GM18505 (cell line): ENCODE results near the gene PPP1R9A.

Experiments used
- ATAC-seq: cut with Tn5 transposase; IDR thresholded peaks from one replicate; pipeline ENCODE4 v1.9.1; 2021; ENCODE audit not compliant: unreplicated experiment
- POLR2A ChIP-seq: IDR thresholded peaks from 4 replicates; pipeline ENCODE4 v1.6.1; 2011; ENCODE audit warnings: borderline replicate concordance; ENCODE audit not compliant: insufficient read depth, insufficient read length; ENCODE audit errors: extremely low read depth

Gene PPP1R9A

GRCh38 chr7:95229301-95229700, 321.9 kb downstream of the PPP1R9A start:
- no peak for ATAC-seq
- no peak for TF ChIP-seq POLR2A

DNA sequence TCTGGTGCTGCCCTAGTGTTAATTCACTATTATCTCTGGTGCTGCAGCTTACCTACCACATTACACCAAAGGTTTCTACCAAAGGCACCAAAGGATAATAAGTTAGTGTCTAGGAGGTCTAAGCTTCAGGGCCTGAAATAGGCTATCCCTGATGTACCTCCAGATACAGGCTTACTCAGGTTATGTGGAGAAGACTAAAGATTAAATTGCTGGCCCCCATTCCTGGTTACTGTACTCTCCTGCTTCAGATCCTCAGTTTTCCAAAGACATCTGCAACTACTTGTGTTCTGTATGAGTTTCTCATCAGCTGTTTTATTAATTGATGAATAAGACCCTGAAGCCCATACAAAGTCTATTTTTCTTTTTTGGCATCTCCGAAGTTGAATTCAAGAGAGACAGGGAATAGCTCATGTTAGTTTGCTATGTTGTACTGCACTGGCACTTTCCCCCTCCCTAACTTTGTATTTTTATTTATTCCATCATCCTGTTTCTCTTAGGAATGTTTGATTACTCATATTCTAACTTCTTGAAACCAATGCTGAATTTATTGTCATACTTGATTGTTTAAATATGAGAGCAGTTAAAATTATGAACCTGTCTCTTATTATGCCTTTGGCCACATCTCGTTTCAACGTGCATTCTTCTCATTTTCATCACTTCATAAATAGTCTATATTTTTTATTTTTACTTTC, 331.0 kb downstream of the PPP1R9A start:
- no peak for ATAC-seq
- no peak for TF ChIP-seq POLR2A

- no peak for ATAC-seq
- no peak for TF ChIP-seq POLR2A
Measured at GRCh38 chr7:95240921-95241320, 333.5 kb downstream of the PPP1R9A start.

GRCh38 chr7:95242266-95242665, 334.9 kb downstream of the PPP1R9A start:
- ATAC-seq: no peak
- no peak for TF ChIP-seq POLR2A

- TF ChIP-seq POLR2A: no peak
- ATAC-seq: no peak
Measured at GRCh38 chr7:95244616-95245015, 337.2 kb downstream of the PPP1R9A start.

DNA sequence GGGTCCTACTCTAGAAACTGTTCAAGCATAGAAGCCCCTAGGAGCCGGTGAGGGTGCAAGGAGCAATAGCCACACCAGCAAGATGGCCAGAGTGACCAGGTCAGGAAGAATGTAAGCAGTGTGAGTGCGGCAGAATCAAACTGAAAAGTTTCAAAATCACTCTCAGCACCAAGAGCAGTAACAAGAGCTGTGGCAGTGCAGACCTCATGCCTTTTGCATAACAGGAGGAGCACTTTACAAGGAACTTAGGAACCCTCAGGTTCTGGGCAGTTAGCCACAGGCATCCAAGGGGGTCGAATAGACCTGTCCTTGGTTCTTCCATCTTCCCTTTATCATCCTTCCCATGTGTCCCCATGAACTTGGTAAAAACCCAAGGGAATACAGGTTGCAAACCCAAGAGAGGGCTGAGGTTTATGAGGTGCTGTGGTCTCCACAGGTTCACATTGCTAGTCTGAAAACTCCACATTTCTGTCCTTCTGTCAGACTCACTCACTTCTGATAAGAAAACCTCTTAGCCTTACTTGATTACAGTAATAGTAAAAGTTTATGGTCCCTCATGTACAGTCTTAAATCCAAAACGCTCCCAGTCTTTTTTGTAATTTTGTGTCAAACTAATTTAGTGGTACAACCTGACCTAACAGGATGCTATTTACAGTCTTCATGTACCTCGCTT, 338.6 kb downstream of the PPP1R9A start:
- ATAC-seq: no peak
- no peak for TF ChIP-seq POLR2A

DNA sequence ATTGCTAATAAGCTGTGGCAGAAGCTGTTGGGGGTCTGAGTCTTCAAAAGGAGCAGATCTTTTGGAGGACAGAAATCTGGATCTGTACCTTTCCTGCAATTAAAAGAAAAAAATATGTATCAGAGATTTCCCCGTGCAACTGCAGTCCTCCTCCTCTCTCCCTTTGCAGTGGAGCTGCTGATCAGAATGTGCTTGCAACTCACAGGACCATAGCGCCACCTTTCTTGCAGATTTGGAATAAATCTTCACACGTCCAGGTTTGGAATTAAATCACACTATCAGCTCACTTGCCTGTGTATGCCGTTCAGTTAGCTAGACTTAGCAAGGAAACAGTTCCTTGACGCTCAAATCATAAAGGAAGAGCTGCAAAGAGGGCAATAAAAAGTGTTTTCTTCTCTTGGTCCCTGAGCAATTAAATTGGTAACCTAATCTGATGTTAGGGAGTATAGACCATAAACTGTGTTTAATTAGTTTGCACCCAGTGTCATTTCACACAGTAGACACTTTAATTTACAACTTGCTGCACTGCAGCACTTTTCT, 339.5 kb downstream of the PPP1R9A start:
- ATAC-seq: peak; percentile 69
- no peak for TF ChIP-seq POLR2A

DNA sequence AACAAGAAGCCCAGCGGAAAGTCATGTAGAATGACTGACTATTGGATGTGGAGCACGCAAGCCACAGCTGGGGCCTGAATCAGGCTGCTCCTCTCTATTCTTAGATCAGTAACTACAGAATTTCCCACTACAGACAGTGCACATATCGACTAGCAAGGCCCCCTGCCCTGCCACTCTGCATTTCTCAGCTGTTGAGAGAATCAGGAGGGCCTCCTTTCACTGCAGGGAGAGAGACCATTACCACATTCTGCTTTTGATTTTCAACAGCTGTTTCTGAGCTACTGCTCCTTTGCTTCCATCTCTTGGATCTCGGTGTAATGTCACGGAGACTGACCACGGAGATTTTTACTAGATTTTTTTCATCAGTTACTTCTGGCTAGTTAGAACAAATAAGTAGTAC, 343.2 kb downstream of the PPP1R9A start:
- ATAC-seq: no peak
- TF ChIP-seq POLR2A: no peak

GRCh38 chr7:95251966-95252365, 344.6 kb downstream of the PPP1R9A start:
- TF ChIP-seq POLR2A: no peak
- ATAC-seq: no peak

DNA sequence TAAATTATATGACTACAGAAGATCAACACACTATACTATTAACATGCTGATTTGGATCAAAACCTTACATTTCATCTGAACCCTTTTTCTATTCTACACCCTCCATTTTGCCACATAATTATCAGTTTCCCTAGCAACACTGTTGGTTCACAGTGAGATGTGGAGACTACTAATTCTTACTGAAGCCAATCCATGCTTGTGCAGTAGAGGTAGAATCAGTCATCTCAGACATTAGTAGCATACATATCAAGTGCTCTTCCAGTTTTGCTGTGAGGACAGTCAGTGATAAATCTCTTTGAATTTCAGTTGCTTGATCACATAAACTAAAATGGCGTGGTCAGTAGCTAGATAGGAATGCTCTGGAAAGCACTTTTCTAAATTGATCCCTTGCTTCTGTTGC, 346.6 kb downstream of the PPP1R9A start:
- no peak for TF ChIP-seq POLR2A
- ATAC-seq: no peak

DNA sequence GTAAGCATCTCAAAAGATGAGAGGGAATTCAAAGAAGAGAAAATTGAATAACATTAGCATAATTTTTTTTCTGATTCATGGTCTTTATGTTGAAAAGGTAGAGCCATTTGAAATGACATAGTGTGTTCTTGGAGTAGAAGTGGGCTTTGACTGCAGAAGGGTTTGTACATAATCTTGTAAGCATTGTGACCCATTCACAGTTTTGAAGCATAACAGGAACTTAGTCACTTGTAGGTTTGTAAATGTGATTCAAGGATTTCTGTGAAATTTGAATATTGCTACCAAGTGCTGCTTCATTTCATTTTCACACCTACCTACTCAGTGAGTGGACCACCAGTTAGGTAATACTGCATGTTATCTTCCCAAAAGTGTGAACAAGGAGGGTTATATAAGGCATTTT, 348.3 kb downstream of the PPP1R9A start:
- no peak for TF ChIP-seq POLR2A
- no peak for ATAC-seq

DNA sequence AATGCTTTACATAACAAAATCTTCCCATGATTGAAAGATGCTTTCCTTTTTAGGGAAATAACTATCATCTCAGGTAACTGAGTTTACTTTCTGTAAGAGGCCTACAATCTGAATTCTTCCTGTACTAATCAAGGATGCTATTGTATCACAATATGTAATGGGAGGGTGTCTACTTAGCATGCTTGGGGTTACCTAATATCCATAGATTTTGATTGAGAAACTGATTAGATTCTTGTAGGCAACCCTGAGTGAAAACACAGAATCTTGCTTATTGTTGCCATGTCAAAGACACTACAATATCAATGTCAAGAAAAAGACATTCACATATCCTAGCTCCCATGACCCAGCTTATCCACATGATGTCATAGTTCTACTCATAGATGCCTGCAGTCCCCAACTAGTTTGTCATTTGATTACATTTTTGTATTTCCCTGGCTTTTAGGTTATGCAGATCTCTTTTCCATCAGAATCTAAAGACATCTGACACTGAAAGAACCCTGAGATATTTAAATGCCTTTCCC, 354.6 kb downstream of the PPP1R9A start:
- ATAC-seq: no peak
- TF ChIP-seq POLR2A: no peak

- TF ChIP-seq POLR2A: no peak
- ATAC-seq: no peak
Measured at GRCh38 chr7:95262875-95263274, 355.5 kb downstream of the PPP1R9A start.
